Right renal cortex interstitium (tissue), 3 donors: ENCODE results near the gene NACC2. TPM values are rescaled to one million over a fixed set of nuclear protein-coding genes. Genes with fewer than 3 reads are reported as not detected.

Source experiments
- DNase-seq, 3 donors: peaks; one replicate each; pipeline ENCODE4 v3.0.0-alpha.2; 2013; ENCODE audit warnings: low read depth in 3 of 3, low spot score in 2 of 3
- polyA plus RNA-seq, 3 donors: library from polyadenylated mRNA; unstranded; fragments of 120-200 nt; gene quantifications; one replicate each; pipeline ENCODE4 v1.2.1, GENCODE V29; 2013; ENCODE audit not compliant: insufficient read length in 3 of 3

NACC2 gene
- polyA plus RNA-seq, 3 donors: 7.1 to 7.8 (median 7.2) TPM

- DNase-seq: no peak
These were observed 35.0 kb downstream of the NACC2 start for GRCh38 chr9:136059851-136060670.

- DNase-seq: no peak
These were observed 35.7 kb downstream of the NACC2 start for GRCh38 chr9:136059321-136059791.

GRCh38 chr9:136058801-136059302 is 36.2 kb downstream of the NACC2 start:
- DNase-seq: no peak

GRCh38 chr9:136058084-136058483 is 37.0 kb downstream of the NACC2 start:
- DNase-seq: no peak

GRCh38 chr9:136057236-136058081 is 37.6 kb downstream of the NACC2 start:
- no peak for DNase-seq

GRCh38 chr9:136056546-136057235 is 38.4 kb downstream of the NACC2 start:
- DNase-seq: no peak

- DNase-seq: no peak
These were observed 39.2 kb downstream of the NACC2 start for GRCh38 chr9:136055715-136056545.

GRCh38 chr9:136054798-136055714 is 40.0 kb downstream of the NACC2 start:
- DNase-seq: no peak

- DNase-seq: no peak
These were observed 40.9 kb downstream of the NACC2 start for GRCh38 chr9:136054146-136054545.

GRCh38 chr9:136053757-136054142 is 41.3 kb downstream of the NACC2 start:
- DNase-seq: no peak

GRCh38 chr9:136052991-136053756 is 41.9 kb downstream of the NACC2 start:
- peak in 1 of 3 donors; percentile 15 for DNase-seq

- peak in 1 of 3 donors; percentile 23 for DNase-seq
These were observed 42.6 kb downstream of the NACC2 start for GRCh38 chr9:136052472-136052880.

GRCh38 chr9:136051837-136052471 is 43.1 kb downstream of the NACC2 start:
- DNase-seq: peak; percentile 73 to 82 (median 74)

- peak in 1 of 3 donors; percentile 10 for DNase-seq
These were observed 43.6 kb downstream of the NACC2 start for GRCh38 chr9:136051453-136051836.

- no peak for DNase-seq
These were observed 44.2 kb downstream of the NACC2 start for GRCh38 chr9:136050701-136051452.

- DNase-seq: no peak
These were observed 44.8 kb downstream of the NACC2 start for GRCh38 chr9:136050266-136050700.
